Keratinocyte (primary cell): Measurements from ENCODE around the gene ZDHHC1. TPM values are rescaled to one million over a fixed set of nuclear protein-coding genes. Genes with fewer than 3 reads are reported as not detected.

Experiments
- DNase-seq: peaks from one replicate; pipeline ENCODE4 v3.0.0-alpha.2; 2011; ENCODE audit warnings: low read depth, missing footprints, low spot score
- FAIRE-seq: peaks from 2 replicates; lab custom pipeline; 2011; peaks lifted over from hg19 to GRCh38; lab: Jason Lieb, UNC
- H2AFZ ChIP-seq: 2 replicates; pipeline ENCODE4 v1.6.0; 2012; ENCODE audit warnings: low read length, control low read depth, inconsistent platforms; ENCODE audit not compliant: control insufficient read depth
- H3K27ac ChIP-seq: 2 replicates; pipeline ENCODE4 v1.5.1; 2011; ENCODE audit warnings: low read length; ENCODE audit not compliant: control insufficient read depth, insufficient read depth
- H3K27me3 ChIP-seq: 3 replicates; pipeline ENCODE4 v1.6.0; 2011; ENCODE audit warnings: low read length; ENCODE audit not compliant: control insufficient read depth, insufficient read depth; ENCODE audit errors: extremely low read depth
- H3K36me3 ChIP-seq, 2 experiments: 2 replicates in 1 of 2; 3 replicates in 1 of 2; pipeline ENCODE4 v1.5.1; 2011; ENCODE audit warnings: low read length in 2 of 2, mild to moderate bottlenecking in 1 of 2; ENCODE audit not compliant: control insufficient read depth in 2 of 2, insufficient read depth in 2 of 2; ENCODE audit errors: extremely low read depth in 1 of 2
- H3K4me1 ChIP-seq: 3 replicates; pipeline ENCODE4 v1.5.1; 2011; ENCODE audit warnings: low read length; ENCODE audit not compliant: control insufficient read depth, insufficient read depth; ENCODE audit errors: extremely low read depth
- H3K4me2 ChIP-seq: 3 replicates; pipeline ENCODE4 v1.6.0; 2011; ENCODE audit warnings: low read depth, low read length; ENCODE audit not compliant: control insufficient read depth, insufficient read depth; ENCODE audit errors: extremely low read depth
- H3K4me3 ChIP-seq, 3 experiments: fragments of 200-600 bp in 1 of 3; sonication (generic) in 1 of 3; 2 replicates in 2 of 3; 3 replicates in 1 of 3; pipeline ENCODE4 v1.5.1; 2011 to 2016; ENCODE audit warnings: low read length in 3 of 3, mild to moderate bottlenecking in 3 of 3, control low read depth in 2 of 3, inconsistent platforms in 1 of 3, low read depth in 1 of 3, mixed read lengths in 1 of 3, mixed run types in 1 of 3, moderate library complexity in 1 of 3; ENCODE audit not compliant: control insufficient read depth in 2 of 3, insufficient read depth in 2 of 3; ENCODE audit errors: extremely low read depth in 1 of 3
- H3K79me2 ChIP-seq: 2 replicates; pipeline ENCODE4 v1.6.0; 2012; ENCODE audit warnings: low read length; ENCODE audit not compliant: control insufficient read depth, insufficient read depth
- H3K9ac ChIP-seq: 3 replicates; pipeline ENCODE4 v1.6.0; 2011; ENCODE audit warnings: low read length; ENCODE audit not compliant: control insufficient read depth, insufficient read depth; ENCODE audit errors: extremely low read depth
- H3K9me1 ChIP-seq: 3 replicates; pipeline ENCODE4 v1.6.0; 2011; ENCODE audit warnings: low read length; ENCODE audit not compliant: control insufficient read depth, insufficient read depth; ENCODE audit errors: extremely low read depth
- H3K9me3 ChIP-seq: 2 replicates; pipeline ENCODE4 v1.5.1; 2012; ENCODE audit warnings: low read depth, low read length; ENCODE audit not compliant: control insufficient read depth
- H4K20me1 ChIP-seq: 3 replicates; pipeline ENCODE4 v1.6.0; 2011; ENCODE audit warnings: low read length; ENCODE audit not compliant: control insufficient read depth, insufficient read depth; ENCODE audit errors: extremely low read depth
- EZH2 ChIP-seq: IDR thresholded peaks from one replicate; pipeline ENCODE4 v1.6.1; 2012; ENCODE audit warnings: inconsistent platforms, mild to moderate bottlenecking, low read length, moderate library complexity
- dilution Hi-C: fragments of 300-500 bp; cut with MboI; formaldehyde crosslinking; loops from one replicate; pipeline ENCODE4 v1.7.0; 2020; ENCODE audit warnings: low sequenced_read_pairs; ENCODE audit not compliant: extremely low pct_ligation_motif_present
- polyA plus RNA-seq, 5 experiments: library from polyadenylated mRNA; depleted of rRNA in 3 of 5; stranded (reverse) in 3 of 5; stranded (forward) in 1 of 5; unstranded in 1 of 5; fragments of >200 nt; gene quantifications; 1 replicate in 1 of 5; 2 replicates in 3 of 5; 3 replicates in 1 of 5; pipeline versions ENCODE4 v1.2.1 to v1.2.3, GENCODE V29; 2011 to 2012; ENCODE audit warnings: missing spikeins in 2 of 5, low read depth in 1 of 5, low replicate concordance in 1 of 5
- TF ChIP-seq, protein P1 (sequence below), 3 experiments: IDR thresholded peaks in 1 of 3; conservative IDR thresholded peaks in 1 of 3; optimal IDR thresholded peaks in 1 of 3; 2 replicates in 2 of 3; 3 replicates in 1 of 3; pipeline versions ENCODE3 to v1.5.1; 2011; ENCODE audit warnings: low read length in 3 of 3, mild to moderate bottlenecking in 3 of 3, moderate library complexity in 2 of 3, control low read depth in 1 of 3, inconsistent platforms in 1 of 3; ENCODE audit not compliant: insufficient read depth in 2 of 3; ENCODE audit errors: extremely low read depth in 1 of 3

The ZDHHC1 gene
- polyA plus RNA-seq, 1 donor (not counting 4 experiments of a cell fraction or from before 2014, with no cell fraction given) = 1.1 TPM

DNA sequence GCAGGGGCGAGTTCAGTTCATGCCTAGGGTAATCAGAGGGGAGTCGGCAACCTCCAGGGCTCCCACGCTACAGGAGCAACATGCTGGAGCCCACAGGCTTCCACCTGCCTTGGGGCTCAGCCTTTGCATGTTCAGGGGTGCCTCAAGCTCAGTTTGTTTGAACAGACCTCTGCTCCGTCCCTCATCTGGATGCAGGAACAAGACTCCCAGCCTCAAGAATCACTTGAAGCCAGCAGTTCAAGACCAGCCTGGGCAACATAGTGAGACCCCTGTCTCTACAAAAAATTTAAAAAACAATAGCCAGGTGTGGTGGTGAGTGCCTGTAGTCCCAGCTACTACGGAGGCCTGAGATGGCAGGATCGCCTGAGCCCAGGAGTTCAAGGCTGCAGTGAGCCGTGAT is 9.7 kb upstream of the ZDHHC1 start:
- no peak for FAIRE-seq
- Histone ChIP-seq H3K9me3 (no peaks in the 10 kb centered on the region), H3K9me1 (no peaks in the 10 kb centered on the region), H3K36me3 (no peaks in the 10 kb centered on the region), H3K27me3 (peaks cover 27% of the 10 kb centered on the region), H4K20me1 (peaks cover 7% of the 10 kb centered on the region), H3K9ac (no peak overlapping the region), H3K4me1 (peaks cover 8% of the 10 kb centered on the region), H3K4me3 (no peak overlapping the region), H3K4me2 (no peak overlapping the region), H3K79me2 (no peaks in the 10 kb centered on the region), H2AFZ (no peak overlapping the region), H3K27ac (no peak overlapping the region)
- TF ChIP-seq, protein P1, sequence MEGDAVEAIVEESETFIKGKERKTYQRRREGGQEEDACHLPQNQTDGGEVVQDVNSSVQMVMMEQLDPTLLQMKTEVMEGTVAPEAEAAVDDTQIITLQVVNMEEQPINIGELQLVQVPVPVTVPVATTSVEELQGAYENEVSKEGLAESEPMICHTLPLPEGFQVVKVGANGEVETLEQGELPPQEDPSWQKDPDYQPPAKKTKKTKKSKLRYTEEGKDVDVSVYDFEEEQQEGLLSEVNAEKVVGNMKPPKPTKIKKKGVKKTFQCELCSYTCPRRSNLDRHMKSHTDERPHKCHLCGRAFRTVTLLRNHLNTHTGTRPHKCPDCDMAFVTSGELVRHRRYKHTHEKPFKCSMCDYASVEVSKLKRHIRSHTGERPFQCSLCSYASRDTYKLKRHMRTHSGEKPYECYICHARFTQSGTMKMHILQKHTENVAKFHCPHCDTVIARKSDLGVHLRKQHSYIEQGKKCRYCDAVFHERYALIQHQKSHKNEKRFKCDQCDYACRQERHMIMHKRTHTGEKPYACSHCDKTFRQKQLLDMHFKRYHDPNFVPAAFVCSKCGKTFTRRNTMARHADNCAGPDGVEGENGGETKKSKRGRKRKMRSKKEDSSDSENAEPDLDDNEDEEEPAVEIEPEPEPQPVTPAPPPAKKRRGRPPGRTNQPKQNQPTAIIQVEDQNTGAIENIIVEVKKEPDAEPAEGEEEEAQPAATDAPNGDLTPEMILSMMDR (optimal IDR thresholded peaks at IDR 0.05 in 1 of 3, IDR thresholded peaks at IDR 0.05 in 1 of 3, conservative IDR thresholded peaks at IDR 0.05 in 1 of 3; ENCODE audit: extremely low read depth in 1 of 3, insufficient read depth in 2 of 3, low read length in 3 of 3) = no peak
- DNase-seq = no peak
- dilution Hi-C loops = no loop called here

DNA sequence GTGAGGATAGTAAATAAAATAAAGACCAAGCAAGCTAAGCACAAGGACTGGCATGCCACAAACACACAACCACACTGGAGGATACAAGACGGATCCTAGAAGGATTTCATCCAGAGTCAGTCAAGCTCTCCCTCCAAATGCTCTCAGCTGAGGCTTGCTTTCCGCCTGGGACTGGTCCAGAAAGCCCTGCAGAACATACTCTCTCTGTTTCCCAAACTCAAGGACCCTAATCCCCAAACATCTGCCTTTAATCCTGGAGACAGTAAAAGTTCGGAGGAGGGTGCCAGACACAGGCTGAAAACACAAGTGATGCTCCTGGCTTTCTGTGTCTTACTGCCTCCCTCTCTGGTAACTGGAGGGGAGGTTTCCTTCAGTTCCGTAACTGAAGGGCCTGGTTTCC is 9.3 kb upstream of the ZDHHC1 start:
- H3K9me3 ChIP-seq = no peaks in the 10 kb centered on the region
- H3K4me2 ChIP-seq = no peak overlapping the region
- no peak for FAIRE-seq
- no peaks in the 10 kb centered on the region for H3K9me1 ChIP-seq
- no peak overlapping the region for H3K27ac ChIP-seq
- peaks cover 8% of the 10 kb centered on the region for H3K4me1 ChIP-seq
- H3K4me3 ChIP-seq = no peak overlapping the region
- no peaks in the 10 kb centered on the region for H3K79me2 ChIP-seq
- no peak for DNase-seq
- H3K9ac ChIP-seq = no peak overlapping the region
- peaks cover 27% of the 10 kb centered on the region for H3K27me3 ChIP-seq
- no peak for TF ChIP-seq EZH2
- TF ChIP-seq, protein P1 (optimal IDR thresholded peaks at IDR 0.05 in 1 of 3, IDR thresholded peaks at IDR 0.05 in 1 of 3, conservative IDR thresholded peaks at IDR 0.05 in 1 of 3; ENCODE audit: extremely low read depth in 1 of 3, insufficient read depth in 2 of 3, low read length in 3 of 3) = no peak
- H4K20me1 ChIP-seq = peaks cover 7% of the 10 kb centered on the region
- H3K36me3 ChIP-seq = no peaks in the 10 kb centered on the region
- dilution Hi-C loops = no loop called here
- H2AFZ ChIP-seq = no peak overlapping the region
